H54 (cell line): Measurements from ENCODE around the gene DYDC2.

Experiments
- DNase-seq: peaks from one replicate; pipeline ENCODE4 v3.0.0; 2011; ENCODE audit warnings: low spot score, mixed read lengths; ENCODE audit not compliant: insufficient read length
- FAIRE-seq: peaks from 3 replicates; lab custom pipeline; 2011; peaks lifted over from hg19 to GRCh38; lab: Jason Lieb, UNC
- POLR2A ChIP-seq: IDR thresholded peaks from 2 replicates; pipeline ENCODE4 v1.6.1; 2011; ENCODE audit warnings: low read depth, mild to moderate bottlenecking, low read length

The DYDC2 gene, protein sequence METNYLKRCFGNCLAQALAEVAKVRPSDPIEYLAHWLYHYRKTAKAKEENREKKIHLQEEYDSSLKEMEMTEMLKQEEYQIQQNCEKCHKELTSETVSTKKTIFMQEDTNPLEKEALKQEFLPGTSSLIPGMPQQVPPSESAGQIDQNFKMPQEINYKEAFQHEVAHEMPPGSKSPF

DNA sequence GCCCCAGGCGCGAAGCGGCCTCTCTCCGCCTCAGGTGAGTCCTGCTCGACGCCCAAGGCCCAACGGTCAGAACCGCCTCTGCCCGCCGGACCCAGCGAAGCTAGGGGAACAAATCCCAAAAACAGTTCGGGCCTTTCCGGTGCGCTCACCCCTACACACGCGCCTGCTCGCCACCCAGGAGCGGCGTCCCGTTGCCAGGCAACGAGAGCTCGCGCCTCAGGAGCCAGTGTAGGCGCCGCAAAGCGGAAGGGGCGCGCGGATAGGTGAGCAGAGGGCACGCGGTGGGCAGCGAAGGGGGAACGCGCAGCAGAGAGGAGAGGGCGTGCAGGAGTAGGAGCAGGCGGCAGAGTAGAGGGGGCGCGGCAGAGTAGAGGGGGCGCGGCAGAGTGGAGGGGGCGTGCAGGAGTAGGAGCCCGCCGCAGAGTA lies at the start of gene DYDC2, which contains the start of gene DYDC1:
TSS of gene DYDC2 (plus strand) at position 219 of the 426 bp plus-strand sequence. CDS start 5,663 bp downstream, outside the sequence.
TSS of gene DYDC1 (minus strand) at position 193 of the 426 bp plus-strand sequence. CDS start 4,154 bp downstream, outside the sequence.
- no peak for DNase-seq
- no peak for FAIRE-seq
- no peak for TF ChIP-seq POLR2A

DNA sequence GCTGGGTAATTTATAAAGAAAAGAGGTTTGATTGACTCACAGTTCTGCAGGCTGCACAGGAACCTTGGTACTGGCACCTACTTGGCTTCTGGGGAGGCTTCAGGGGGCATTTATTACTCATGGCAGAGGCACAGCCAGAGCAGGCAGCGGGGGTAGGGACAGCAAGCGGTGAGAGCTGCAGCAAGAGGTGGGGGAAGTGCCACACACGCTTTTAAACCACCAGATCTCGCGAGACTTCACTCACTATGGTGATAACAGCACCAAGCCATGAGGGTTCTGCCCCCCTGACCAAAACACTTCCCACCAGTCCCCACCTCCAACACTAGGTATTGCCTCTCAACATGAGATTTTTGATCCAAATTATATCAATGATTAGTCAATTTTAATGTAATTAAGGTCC lies 43.1 kb upstream of the DYDC2 start:
- FAIRE-seq, result no peak
- TF ChIP-seq POLR2A, result no peak
- no peak for DNase-seq

DNA sequence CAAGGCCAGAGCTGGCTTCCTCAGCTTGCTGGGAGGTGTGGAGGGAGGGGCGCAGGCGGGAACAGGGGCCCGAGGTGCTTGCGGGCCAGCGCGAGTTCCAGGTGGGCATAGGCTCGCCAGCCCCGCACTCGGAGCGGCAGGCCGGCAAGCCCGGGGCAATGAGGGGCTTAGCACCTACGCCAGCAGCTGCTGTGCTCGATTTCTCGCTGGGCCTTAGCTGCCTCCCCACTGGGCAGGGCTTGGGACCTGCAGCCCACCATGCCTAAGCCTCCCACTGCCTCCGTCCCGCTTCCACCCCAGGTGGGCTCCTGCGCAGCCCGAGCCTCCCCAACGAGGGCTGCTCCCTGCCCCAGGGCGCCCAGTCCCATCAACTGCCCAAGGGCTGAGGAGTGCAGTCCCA lies 41.2 kb upstream of the DYDC2 start:
- no peak for TF ChIP-seq POLR2A
- no peak for FAIRE-seq
- DNase-seq, result no peak

DNA sequence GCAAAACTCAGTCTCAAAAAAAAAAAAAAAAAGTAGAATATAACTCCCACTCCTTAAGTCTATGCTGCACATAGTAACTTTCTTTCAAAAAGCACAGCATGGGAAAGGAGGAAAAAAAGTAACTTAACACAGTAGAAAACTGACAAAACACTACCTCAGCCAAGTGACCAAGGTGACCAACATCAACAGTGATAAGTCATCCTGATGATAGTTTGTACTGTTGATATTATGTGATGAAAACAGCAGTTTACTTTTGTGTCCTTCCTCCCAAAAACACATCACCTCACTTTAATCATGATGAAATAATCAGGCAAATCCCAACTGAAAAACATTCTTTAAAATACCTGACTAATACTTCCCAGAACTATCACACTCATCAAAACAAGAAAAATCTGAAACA lies 37.8 kb upstream of the DYDC2 start:
- DNase-seq (no peak), FAIRE-seq (no peak)
- no peak for TF ChIP-seq POLR2A

DNA sequence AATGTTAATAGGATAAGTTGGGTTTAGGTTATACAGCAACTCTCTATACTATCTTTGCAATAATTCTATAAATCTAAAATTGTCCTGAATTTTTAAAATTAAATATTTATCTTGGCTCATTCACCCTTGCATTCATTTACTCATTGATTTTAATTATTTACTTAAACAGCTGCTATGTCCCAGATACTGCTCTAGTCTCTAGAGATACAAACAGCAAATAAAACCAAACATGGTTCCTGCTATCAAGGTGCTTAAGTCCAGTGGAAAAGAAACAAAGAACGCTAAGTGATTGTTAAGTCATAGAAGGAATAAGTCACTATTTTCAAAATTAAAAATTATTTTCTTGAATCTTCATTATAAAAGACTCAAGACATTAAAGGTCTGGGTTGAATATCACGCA lies 37.3 kb upstream of the DYDC2 start:
- FAIRE-seq (no peak), DNase-seq (no peak)
- TF ChIP-seq POLR2A, result no peak

DNA sequence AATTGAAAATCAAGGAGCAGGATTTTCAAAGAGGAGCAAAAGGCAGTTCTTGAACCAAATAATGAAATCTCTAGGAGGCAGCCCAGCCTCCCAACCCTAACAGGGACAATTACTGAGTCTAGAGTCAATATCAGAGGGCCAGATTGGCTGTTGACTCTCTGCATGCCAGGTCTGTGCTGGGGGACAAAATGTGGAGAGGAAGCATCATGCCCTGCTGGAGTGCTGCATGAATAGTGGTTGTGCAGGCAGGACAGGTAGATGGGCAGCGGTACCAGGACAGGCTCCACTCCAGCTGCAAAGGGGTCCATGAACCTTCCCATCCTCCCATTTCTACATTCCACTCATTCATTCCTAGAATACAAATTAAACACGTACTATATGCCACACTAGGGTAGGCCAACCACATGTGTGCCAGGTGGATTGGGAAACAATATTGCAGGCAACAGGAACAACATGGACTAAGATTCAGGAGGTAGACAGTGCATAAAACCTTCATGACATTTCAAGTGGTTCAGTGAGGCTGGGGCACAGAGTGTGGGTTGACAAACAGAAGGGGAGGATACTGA lies 36.8 kb upstream of the DYDC2 start:
- FAIRE-seq (no peak), DNase-seq (no peak)
- no peak for TF ChIP-seq POLR2A

DNA sequence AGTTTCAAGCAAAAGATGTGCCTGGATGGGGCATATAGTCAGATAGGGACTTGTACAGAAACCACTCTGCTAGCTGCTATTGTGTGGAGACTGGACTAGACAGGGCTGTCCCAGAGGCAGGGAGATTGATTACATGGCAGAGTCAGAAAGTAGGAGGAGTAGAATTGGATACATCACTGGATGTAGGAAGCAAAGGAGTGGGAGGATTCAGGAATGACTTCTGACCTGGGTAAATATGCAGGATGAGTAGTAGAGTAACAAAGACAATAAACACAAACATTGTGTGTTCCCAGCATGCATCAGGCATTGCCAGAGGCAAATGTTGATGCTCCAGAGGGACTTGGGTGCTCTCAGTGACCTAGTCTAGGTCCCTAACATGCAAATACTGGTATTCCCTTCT lies 36.2 kb upstream of the DYDC2 start:
- no peak for TF ChIP-seq POLR2A
- DNase-seq, result no peak
- FAIRE-seq, result no peak

DNA sequence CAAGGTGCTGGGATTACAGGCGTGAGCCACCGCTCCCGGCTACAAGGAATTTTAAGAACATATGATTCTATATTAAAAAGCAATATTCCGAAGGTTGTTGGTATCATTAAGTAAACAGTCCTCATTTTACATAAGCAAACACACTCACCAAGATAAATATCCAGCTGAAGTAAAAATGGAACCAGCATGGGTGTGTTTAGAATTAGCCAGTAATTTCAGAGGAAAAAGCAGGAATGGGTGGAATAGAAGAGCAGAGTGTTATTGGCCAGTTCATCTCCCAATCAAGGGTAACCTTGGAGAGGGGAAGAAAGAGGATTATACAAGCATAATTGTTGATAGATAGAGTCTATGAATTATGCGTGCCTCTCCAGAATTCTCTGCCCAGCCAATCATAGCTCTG lies 35.4 kb upstream of the DYDC2 start:
- TF ChIP-seq POLR2A, result no peak
- FAIRE-seq (no peak), DNase-seq (no peak)

DNA sequence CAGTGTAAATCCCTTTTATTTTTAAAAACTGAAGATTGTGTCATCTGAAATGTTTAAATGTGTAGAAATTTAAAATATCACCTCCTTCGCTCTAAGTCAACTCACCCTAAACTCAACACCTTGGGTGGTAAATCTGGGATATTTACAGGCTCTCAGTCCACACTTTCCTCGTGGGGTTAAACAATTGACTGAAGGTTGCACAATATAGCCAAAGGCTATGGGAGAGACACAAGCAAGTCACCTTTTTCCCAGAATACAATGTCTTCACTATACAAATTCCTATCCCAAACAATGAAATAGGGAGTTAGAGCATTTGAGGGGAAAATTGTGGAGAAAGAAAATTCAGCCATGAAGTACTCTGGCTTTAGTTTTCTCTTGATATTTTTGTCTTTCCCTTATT lies 34.4 kb upstream of the DYDC2 start:
- TF ChIP-seq POLR2A, result no peak
- FAIRE-seq, result no peak
- DNase-seq, result no peak

DNA sequence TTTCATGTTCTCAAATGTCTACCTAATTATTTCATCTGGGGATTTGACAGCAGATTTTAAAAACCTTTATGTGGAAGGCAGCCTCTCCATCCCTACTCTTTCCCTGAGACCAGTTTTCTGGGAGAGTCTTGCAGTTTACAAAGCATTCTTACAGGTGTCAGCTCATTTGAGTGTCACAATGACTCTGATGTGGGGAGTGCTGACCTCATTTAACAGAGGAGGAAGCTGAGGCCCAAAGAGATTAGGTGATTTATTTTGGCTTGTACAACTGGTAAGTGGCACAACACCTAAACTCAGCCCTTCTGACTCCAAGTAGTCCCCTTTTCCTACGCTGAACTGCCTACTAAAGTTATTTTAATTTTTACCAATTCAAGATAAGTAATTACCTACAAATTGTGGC lies 33.9 kb upstream of the DYDC2 start:
- no peak for FAIRE-seq
- no peak for DNase-seq
- no peak for TF ChIP-seq POLR2A

DNA sequence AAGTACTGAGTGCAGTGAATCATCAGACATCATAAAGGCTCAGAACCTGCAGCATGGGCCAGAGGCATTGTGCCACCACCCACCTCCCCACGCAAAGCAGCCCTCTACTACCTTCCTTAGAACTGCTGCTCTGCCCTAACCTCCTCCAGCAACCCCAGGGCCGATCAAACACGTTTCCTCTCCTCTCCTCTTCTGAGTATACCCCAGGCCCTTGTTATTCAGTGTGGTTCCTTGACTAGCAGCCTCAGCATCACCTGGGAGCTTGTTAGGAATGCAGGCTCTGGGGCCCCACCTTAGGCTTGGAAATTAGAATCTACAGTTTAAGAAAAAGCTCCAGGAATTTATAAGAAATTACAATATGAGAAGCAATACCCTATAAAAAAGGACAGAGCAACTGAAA lies 33.3 kb upstream of the DYDC2 start:
- FAIRE-seq (no peak), DNase-seq (no peak)
- no peak for TF ChIP-seq POLR2A

DNA sequence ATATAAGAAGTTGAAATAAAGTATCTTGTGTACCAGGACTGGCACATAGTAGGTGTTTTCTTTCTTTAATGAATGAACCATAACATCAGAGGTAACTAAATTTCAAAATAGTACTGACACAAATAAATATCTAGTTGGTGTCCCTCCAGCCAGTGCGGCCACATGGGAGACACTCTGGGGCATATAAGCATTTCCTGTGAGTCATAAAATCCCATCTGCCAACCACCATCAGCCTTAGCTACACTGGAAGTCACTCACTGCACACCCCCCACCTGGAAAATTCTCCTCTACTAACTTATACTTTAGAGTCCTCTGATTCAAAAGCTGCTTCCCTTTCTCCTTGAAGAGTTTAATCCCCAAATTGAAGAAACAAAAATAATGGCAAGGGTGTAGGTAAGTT lies 32.5 kb upstream of the DYDC2 start:
- no peak for TF ChIP-seq POLR2A
- FAIRE-seq (peak; percentile 33), DNase-seq (peak; percentile 39)

DNA sequence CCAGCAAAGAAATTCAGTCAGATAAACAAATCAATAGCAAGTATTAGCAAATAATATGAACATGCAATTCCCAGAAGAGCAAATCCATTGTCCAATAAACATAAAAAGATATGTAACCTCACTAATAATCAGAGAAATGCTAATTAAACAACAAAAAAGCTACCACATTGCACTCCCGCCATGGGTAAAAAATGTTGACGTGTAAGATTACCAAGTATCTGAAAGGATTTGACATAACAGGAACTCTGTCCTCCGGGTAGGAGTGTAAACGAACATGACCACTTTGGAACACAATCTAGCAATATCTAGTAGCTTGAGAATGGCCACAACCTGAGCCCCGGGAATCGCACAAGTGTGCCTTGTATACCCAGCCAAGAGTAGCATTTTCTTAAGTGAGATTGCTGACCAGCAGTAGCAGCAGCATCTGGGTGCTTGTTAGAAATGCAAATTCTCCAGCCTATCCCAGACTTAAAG lies 31.7 kb upstream of the DYDC2 start:
- DNase-seq (no peak), FAIRE-seq (no peak)
- TF ChIP-seq POLR2A, result no peak

DNA sequence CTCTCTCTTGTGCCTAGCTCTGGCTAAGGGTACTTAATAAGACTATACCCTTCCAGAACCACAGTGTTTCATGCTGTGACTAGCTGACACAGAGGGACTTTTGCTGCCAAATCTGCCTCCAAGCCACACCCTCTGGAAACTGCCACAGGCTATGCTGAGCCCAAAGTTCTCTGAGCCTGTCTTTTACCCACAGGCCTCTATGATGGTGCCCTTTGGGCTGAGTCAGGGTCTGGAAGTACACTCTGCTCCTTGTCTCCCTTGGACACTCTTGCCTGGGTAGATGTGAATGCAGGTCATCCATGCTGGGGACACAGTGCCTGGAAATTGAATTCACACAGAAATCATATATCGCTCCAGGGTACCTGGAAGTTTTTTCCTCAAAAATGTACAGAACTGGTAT lies 22.6 kb upstream of the DYDC2 start:
- DNase-seq, result no peak
- TF ChIP-seq POLR2A, result no peak
- FAIRE-seq, result no peak

DNA sequence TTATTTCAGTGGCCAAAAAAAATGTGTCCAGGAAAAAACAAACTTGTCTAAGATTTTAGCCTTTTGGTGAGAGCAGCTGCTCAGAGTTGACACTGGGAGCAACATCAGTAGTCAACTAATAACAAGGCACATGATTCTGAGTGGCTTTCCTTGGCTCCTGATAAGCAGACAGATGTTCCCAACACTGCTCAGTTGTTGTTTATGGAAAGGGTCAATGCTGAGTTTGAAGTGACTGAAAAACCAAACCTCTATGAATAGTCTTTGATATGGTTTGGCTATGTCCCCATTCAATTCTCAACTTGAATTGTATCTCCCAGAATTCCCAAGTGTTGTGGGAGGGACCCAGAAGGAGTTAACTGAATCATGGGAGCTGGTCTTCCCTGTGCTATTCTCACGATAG lies 12.3 kb upstream of the DYDC2 start:
- no peak for DNase-seq
- no peak for TF ChIP-seq POLR2A
- no peak for FAIRE-seq
